ENCODE data around the gene SSH2. TPM values are rescaled to one million over a fixed set of nuclear protein-coding genes. Genes with fewer than 3 reads are reported as not detected.

Gene SSH2
- total and polyA plus RNA-seq, 2 donors from 2014 or later, result 19.7 to 62.5 TPM

DNA sequence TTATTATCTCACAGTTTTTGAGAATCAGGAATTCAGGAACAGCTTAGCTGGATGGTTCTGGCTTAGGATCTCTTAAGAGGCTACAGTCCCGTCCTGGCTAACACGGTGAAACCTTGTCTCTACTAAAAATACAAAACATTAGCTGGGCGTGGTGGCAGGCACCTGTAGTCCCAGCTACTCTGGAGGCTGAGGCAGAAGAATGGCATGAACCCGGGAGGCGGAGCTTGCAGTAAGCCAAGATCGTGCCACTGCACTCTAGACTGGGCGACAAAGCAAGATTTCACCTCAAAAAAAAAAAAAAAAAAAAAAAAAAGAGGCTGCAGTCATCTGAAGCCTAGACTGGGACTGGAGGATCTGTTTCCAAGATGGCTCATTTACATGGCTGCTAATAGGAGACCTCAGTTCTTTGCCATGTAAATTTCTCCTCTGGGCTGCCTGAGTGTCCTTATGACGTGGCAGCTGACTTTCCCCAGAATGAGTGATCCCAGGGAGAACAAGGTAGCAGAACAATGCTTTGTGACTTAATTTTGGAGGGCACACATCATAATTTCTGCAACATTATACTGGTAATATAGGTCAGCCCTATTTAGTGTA, 211.5 kb downstream of the SSH2 start:
- Histone ChIP-seq H3K36me3 (ENCODE audit: control insufficient read depth in 2 of 3, insufficient read depth in 3 of 3, low read length in 3 of 3) (no peaks in the 10 kb centered on the region), H3K27ac (ENCODE audit: low read depth in 2 of 2, low read length in 2 of 2) (no peak overlapping the region), H3K4me1 (ENCODE audit: control insufficient read depth in 2 of 3, insufficient read depth in 2 of 3, low read depth in 1 of 3, low read length in 3 of 3) (peaks cover 8 to 38% (median 15%) of the 10 kb centered on the region in 3 donors), H3K9ac (ENCODE audit: low read length in 3 of 3) (no peak overlapping the region), H3K9me3 (ENCODE audit: control insufficient read depth in 2 of 3, insufficient read depth in 1 of 3, low read length in 3 of 3) (no peaks in the 10 kb centered on the region), H3K4me3 (ENCODE audit: low read length in 3 of 3) (no peak overlapping the region), H3K27me3 (ENCODE audit: control insufficient read depth, insufficient read depth, low read length) (no peaks in the 10 kb centered on the region)
- TF ChIP-seq, protein P1, sequence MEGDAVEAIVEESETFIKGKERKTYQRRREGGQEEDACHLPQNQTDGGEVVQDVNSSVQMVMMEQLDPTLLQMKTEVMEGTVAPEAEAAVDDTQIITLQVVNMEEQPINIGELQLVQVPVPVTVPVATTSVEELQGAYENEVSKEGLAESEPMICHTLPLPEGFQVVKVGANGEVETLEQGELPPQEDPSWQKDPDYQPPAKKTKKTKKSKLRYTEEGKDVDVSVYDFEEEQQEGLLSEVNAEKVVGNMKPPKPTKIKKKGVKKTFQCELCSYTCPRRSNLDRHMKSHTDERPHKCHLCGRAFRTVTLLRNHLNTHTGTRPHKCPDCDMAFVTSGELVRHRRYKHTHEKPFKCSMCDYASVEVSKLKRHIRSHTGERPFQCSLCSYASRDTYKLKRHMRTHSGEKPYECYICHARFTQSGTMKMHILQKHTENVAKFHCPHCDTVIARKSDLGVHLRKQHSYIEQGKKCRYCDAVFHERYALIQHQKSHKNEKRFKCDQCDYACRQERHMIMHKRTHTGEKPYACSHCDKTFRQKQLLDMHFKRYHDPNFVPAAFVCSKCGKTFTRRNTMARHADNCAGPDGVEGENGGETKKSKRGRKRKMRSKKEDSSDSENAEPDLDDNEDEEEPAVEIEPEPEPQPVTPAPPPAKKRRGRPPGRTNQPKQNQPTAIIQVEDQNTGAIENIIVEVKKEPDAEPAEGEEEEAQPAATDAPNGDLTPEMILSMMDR (IDR thresholded peaks at IDR 0.05; ENCODE audit: borderline replicate concordance, extremely low read depth, insufficient read depth), result no peak
- no peak for DNase-seq
- FAIRE-seq, result no peak
- intact Hi-C loops (cut with DNase I), result no loop called here

DNA sequence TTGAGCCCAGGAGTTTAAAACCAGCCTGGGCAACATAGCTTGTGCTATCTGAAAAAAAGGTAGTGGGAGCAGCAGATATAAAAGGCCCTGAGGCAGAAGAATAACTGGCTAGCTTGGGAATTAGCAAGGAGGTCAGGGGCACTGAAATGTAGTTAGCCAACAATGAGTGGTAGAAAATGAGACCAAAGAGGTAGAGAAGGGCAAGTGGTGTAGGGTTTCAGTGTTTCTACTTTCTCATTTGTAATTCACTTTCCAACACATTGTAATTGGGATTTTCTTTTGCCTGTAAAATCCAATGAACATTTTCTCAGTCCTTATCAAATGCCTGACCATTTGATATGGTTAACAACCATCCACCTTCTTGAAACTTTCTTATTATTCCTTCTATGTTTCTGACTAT, 212.2 kb downstream of the SSH2 start:
- Histone ChIP-seq H3K27me3 (ENCODE audit: control insufficient read depth, insufficient read depth, low read length) (no peaks in the 10 kb centered on the region), H3K27ac (ENCODE audit: low read depth in 2 of 2, low read length in 2 of 2) (no peak overlapping the region), H3K9ac (ENCODE audit: low read length in 3 of 3) (no peak overlapping the region), H3K36me3 (ENCODE audit: control insufficient read depth in 2 of 3, insufficient read depth in 3 of 3, low read length in 3 of 3) (no peaks in the 10 kb centered on the region), H3K9me3 (ENCODE audit: control insufficient read depth in 2 of 3, insufficient read depth in 1 of 3, low read length in 3 of 3) (no peaks in the 10 kb centered on the region), H3K4me3 (ENCODE audit: low read length in 3 of 3) (no peak overlapping the region), H3K4me1 (ENCODE audit: control insufficient read depth in 2 of 3, insufficient read depth in 2 of 3, low read depth in 1 of 3, low read length in 3 of 3) (peaks cover 6 to 35% (median 15%) of the 10 kb centered on the region in 3 donors)
- intact Hi-C loops (cut with DNase I), result no loop called here
- no peak for DNase-seq
- FAIRE-seq, result no peak
- TF ChIP-seq, protein P1 (IDR thresholded peaks at IDR 0.05; ENCODE audit: borderline replicate concordance, extremely low read depth, insufficient read depth), result no peak

DNA sequence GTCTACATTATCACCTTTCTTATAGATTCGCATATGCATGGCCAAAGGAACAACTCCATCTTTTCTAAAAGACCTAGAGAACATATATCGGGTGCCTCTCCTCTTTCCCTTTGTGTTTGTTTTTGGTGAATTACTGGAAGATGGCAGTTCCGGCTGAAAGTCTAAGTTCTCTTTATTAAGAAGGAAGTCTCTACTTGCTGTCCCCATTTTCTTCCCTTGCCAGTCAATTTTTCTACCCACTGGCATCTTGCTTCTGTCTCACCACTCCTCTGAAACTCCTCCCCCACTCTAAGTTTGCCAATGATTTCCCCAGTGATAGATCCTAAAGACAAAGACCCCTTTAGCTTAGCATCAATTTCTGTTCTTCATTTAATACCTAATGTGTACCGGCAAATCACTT, 213.5 kb downstream of the SSH2 start:
- no peak for DNase-seq
- no peak for FAIRE-seq
- H3K9ac ChIP-seq (ENCODE audit: low read length in 3 of 3), result no peak overlapping the region
- TF ChIP-seq, protein P1 (IDR thresholded peaks at IDR 0.05; ENCODE audit: borderline replicate concordance, extremely low read depth, insufficient read depth), result no peak
- intact Hi-C loops (cut with DNase I), result no loop called here
- H3K27me3 ChIP-seq (ENCODE audit: control insufficient read depth, insufficient read depth, low read length), result no peaks in the 10 kb centered on the region
- H3K4me3 ChIP-seq (ENCODE audit: low read length in 3 of 3), result no peak overlapping the region
- no peaks in the 10 kb centered on the region for H3K9me3 ChIP-seq (ENCODE audit: control insufficient read depth in 2 of 3, insufficient read depth in 1 of 3, low read length in 3 of 3)
- no peaks in the 10 kb centered on the region for H3K36me3 ChIP-seq (ENCODE audit: control insufficient read depth in 2 of 3, insufficient read depth in 3 of 3, low read length in 3 of 3)
- H3K27ac ChIP-seq (ENCODE audit: low read depth in 2 of 2, low read length in 2 of 2), result no peak overlapping the region
- H3K4me1 ChIP-seq (ENCODE audit: control insufficient read depth in 2 of 3, insufficient read depth in 2 of 3, low read depth in 1 of 3, low read length in 3 of 3), result peaks cover 8 to 32% (median 22%) of the 10 kb centered on the region in 3 donors

DNA sequence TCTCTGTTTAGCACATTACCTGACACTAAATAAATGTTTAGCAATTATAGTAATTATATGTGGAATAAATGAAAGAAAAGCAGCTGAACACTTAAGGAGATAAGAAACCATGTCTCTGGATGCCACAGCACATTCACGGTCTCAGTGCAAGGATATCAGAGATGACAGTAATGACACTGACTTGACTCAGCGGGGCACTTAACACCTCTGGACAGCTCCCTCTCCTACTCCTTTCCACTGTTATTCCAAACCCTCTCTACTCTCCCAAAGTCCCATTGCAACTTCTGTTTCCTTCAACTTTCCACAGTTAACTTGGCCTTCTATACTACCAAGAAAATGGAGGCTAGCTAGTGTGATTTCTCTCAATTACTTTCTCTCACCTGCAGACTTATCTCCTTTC, 214.3 kb downstream of the SSH2 start:
- TF ChIP-seq, protein P1 (IDR thresholded peaks at IDR 0.05; ENCODE audit: borderline replicate concordance, extremely low read depth, insufficient read depth), result no peak
- FAIRE-seq, result no peak
- Histone ChIP-seq H3K9ac (ENCODE audit: low read length in 3 of 3) (no peak overlapping the region), H3K27me3 (ENCODE audit: control insufficient read depth, insufficient read depth, low read length) (no peaks in the 10 kb centered on the region), H3K9me3 (ENCODE audit: control insufficient read depth in 2 of 3, insufficient read depth in 1 of 3, low read length in 3 of 3) (no peaks in the 10 kb centered on the region), H3K4me1 (ENCODE audit: control insufficient read depth in 2 of 3, insufficient read depth in 2 of 3, low read depth in 1 of 3, low read length in 3 of 3) (peaks cover 4 to 31% (median 28%) of the 10 kb centered on the region in 3 donors), H3K36me3 (ENCODE audit: control insufficient read depth in 2 of 3, insufficient read depth in 3 of 3, low read length in 3 of 3) (no peaks in the 10 kb centered on the region), H3K27ac (ENCODE audit: low read depth in 2 of 2, low read length in 2 of 2) (no peak overlapping the region), H3K4me3 (ENCODE audit: low read length in 3 of 3) (no peak overlapping the region)
- no peak for DNase-seq
- intact Hi-C loops (cut with DNase I), result no loop called here

Data from kidney (tissue), 14 donors.